PC-3 (cell line): ENCODE measurements around the gene LRRC4B. TPM values are rescaled to one million over a fixed set of nuclear protein-coding genes. Genes with fewer than 3 reads are reported as not detected.
"Not testable (repeated sequence)": the region's sequence is repeated elsewhere in the genome, so short reads cannot be mapped to it uniquely, and the experiment has no call there.

Experiments used
- ATAC-seq: fragments of 200-7000 bp; cut with Tn5 transposase; 2 replicates; pipeline ENCODE4 v1.9.1; 2020; ENCODE audit warnings: mild to moderate bottlenecking, moderate library complexity
- BruUV-seq: library from RNA; stranded (reverse); fragments of 400-500 nt; replicated peaks from 2 replicates; lab custom pipeline; 2021; lab: Mats Ljungman, UMichigan
- CTCF ChIA-PET: fragments of 300-600 bp; sonication (Branson Sonifier 250); formaldehyde crosslinking; loops from one replicate; lab custom pipeline; 2022; ENCODE audit warnings: antibody characterized with exemption; lab: Charles Lee
- POLR2A ChIA-PET: fragments of 300-600 bp; sonication (Branson Sonifier 250); formaldehyde crosslinking; loops from one replicate; lab custom pipeline; 2022; ENCODE audit warnings: antibody characterized with exemption; ENCODE audit not compliant: unreplicated experiment; lab: Charles Lee
- DNase-seq: peaks from one replicate; pipeline ENCODE4 v3.0.0-alpha.2; 2015
- H2AFZ ChIP-seq: fragments of 300-600 bp; sonication (generic); 2 replicates; pipeline ENCODE4 v1.6.0; 2016; ENCODE audit warnings: antibody characterized with exemption, low read length
- H3F3A ChIP-seq: fragments of 300-600 bp; sonication (generic); one replicate; pipeline ENCODE4 v1.6.0; 2017; ENCODE audit warnings: antibody characterized with exemption, low read length, control low read depth, mild to moderate bottlenecking; ENCODE audit not compliant: unreplicated experiment
- H3K27ac ChIP-seq: fragments of 300-600 bp; sonication (generic); 2 replicates; pipeline ENCODE4 v1.5.1; 2016; ENCODE audit warnings: mild to moderate bottlenecking, low read length
- H3K27me3 ChIP-seq: fragments of 300-600 bp; sonication (generic); 2 replicates; pipeline ENCODE4 v1.6.1; 2016; ENCODE audit warnings: low read length, mixed read lengths
- H3K36me3 ChIP-seq: fragments of 300-600 bp; sonication (generic); 2 replicates; pipeline ENCODE4 v1.6.1; 2016; ENCODE audit warnings: low read depth, mixed run types, low read length, mixed read lengths
- H3K4me1 ChIP-seq: fragments of 300-600 bp; sonication (generic); 2 replicates; pipeline ENCODE4 v1.5.1; 2016; ENCODE audit warnings: low read length; ENCODE audit not compliant: insufficient read depth
- H3K4me2 ChIP-seq: fragments of 300-600 bp; sonication (generic); 2 replicates; pipeline ENCODE4 v1.6.0; 2016; ENCODE audit warnings: low read length
- H3K4me3 ChIP-seq: fragments of 300-600 bp; sonication (generic); 2 replicates; pipeline ENCODE4 v1.5.1; 2016; ENCODE audit warnings: mild to moderate bottlenecking, low read length, mixed read lengths
- H3K79me2 ChIP-seq: fragments of 300-600 bp; sonication (generic); 2 replicates; pipeline ENCODE4 v1.6.1; 2017; ENCODE audit warnings: low read length, mixed read lengths
- H3K9ac ChIP-seq: fragments of 300-600 bp; sonication (generic); 2 replicates; pipeline ENCODE4 v1.6.0; 2016; ENCODE audit warnings: mild to moderate bottlenecking, low read length
- H3K9me2 ChIP-seq: fragments of 300-600 bp; sonication (generic); replicated peaks from 2 replicates; pipeline ENCODE4 v1.6.1; 2016; ENCODE audit warnings: mixed run types, low read length, mixed read lengths
- H3K9me3 ChIP-seq: fragments of 300-600 bp; sonication (generic); 2 replicates; pipeline ENCODE4 v1.6.1; 2016; ENCODE audit warnings: low read length, mixed read lengths
- H4K20me1 ChIP-seq: fragments of 300-600 bp; sonication (generic); 2 replicates; pipeline ENCODE4 v1.6.1; 2016; ENCODE audit warnings: low read length, mixed read lengths
- EZH2 ChIP-seq: fragments of 300-600 bp; sonication (generic); IDR thresholded peaks from one replicate; pipeline ENCODE4 v1.6.1; 2017; ENCODE audit warnings: antibody characterized with exemption, mild to moderate bottlenecking, low read length; ENCODE audit not compliant: unreplicated experiment
- EZH2phosphoT487 ChIP-seq: fragments of 300-600 bp; sonication (generic); IDR thresholded peaks from 2 replicates; pipeline ENCODE4 v1.6.1; 2018; ENCODE audit warnings: mild to moderate bottlenecking, antibody characterized with exemption, low read length, borderline replicate concordance
- intact Hi-C: fragments of 100-400 bp; cut with micrococcal nuclease; formaldehyde crosslinking; loops from 2 replicates; pipeline ENCODE4 v1.9.0; 2023
- total RNA-seq: library from RNA; depleted of rRNA; stranded (reverse); fragments of >200 nt; gene quantifications from 2 replicates; pipeline ENCODE4 v1.2.3, GENCODE V29; 2014
- TF ChIP-seq, protein P1 (sequence below): fragments of 300-600 bp; sonication (generic); conservative IDR thresholded peaks from 2 replicates; pipeline ENCODE4 v1.5.1; 2017; ENCODE audit warnings: antibody characterized with exemption, low read depth, mild to moderate bottlenecking, low read length

Gene LRRC4B
- total RNA-seq, 1 experiment from 2014 or later = 0.26 TPM

DNA sequence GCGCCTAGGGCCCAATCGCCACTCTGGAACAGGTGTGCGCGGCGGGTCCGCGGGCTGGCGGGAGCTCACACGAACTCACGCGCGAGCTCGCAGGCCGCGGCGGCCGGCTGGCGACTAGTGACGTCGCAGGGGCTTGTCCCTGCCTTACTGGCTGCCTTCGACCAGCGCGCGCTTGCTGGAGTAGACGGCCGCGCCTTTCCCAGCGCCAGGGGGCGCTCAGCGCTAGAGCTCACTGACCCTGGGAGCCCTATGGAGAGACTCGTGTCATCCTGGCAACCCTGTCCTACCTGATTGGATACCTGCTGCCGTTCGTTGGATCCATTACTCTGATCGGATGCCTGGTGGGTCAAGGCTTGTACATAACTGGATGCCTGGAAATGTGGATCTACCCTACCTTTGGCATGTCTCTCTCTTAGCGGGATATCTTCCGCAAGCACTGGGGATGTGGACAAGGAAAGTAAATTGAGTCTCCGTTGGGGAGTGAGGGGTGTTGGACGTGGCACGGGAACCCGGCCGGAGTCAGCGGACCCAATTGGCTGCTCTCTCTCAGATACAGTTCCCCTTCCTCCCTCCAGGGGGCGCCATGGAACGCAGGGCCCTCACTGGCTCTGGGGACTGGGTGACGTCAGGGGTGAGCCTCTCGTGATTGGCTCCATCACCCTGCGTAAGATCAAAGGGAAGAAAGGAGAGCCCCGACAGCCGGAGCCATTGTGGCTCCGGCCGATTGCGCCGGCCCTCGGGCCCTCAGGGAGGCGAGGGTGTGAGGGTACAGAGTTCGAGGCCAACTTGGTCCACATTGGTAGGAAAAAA is 36.2 kb upstream of the LRRC4B start:
- H4K20me1 ChIP-seq, DNase-seq, H3K79me2 ChIP-seq, H3K4me3 ChIP-seq, H3K36me3 ChIP-seq, H2AFZ ChIP-seq, POLR2A ChIA-PET, H3K27ac ChIP-seq, intact Hi-C loops, H3F3A ChIP-seq, H3K9ac ChIP-seq, H3K4me1 ChIP-seq, H3K9me3 ChIP-seq, CTCF ChIA-PET, BruUV-seq, H3K9me2 ChIP-seq, ATAC-seq, H3K4me2 ChIP-seq: not testable (repeated sequence)
- H3K27me3 ChIP-seq = peaks cover 35% of the 10 kb centered on the region
- TF ChIP-seq, protein P1, sequence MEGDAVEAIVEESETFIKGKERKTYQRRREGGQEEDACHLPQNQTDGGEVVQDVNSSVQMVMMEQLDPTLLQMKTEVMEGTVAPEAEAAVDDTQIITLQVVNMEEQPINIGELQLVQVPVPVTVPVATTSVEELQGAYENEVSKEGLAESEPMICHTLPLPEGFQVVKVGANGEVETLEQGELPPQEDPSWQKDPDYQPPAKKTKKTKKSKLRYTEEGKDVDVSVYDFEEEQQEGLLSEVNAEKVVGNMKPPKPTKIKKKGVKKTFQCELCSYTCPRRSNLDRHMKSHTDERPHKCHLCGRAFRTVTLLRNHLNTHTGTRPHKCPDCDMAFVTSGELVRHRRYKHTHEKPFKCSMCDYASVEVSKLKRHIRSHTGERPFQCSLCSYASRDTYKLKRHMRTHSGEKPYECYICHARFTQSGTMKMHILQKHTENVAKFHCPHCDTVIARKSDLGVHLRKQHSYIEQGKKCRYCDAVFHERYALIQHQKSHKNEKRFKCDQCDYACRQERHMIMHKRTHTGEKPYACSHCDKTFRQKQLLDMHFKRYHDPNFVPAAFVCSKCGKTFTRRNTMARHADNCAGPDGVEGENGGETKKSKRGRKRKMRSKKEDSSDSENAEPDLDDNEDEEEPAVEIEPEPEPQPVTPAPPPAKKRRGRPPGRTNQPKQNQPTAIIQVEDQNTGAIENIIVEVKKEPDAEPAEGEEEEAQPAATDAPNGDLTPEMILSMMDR = peak; percentile 18; the same call in 1 of the 2 replicates

DNA sequence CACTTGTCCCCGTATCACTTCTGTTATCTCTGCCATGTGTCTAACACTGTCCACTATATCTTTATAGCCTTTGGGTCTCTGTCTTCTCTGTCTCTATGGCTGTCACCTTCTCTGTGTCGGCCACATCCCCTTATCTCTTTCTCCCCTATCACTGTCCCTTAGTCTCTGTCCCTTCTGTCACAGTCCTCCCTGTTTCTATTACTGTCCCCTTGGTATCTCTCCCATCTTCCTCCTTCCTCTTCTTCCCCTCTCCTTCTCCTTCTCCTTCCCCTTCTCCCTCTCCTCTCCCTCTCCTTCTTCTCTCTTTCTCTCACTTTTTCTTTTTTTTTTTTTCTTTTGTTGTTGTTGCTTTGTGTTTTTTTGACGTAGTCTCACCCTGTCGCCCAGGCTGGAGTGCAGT is 34.7 kb upstream of the LRRC4B start:
- ChIA-PET CTCF (no interaction called here), POLR2A (no interaction called here)
- Histone ChIP-seq H3K27me3 (peaks cover 40% of the 10 kb centered on the region), H3K27ac (no peak overlapping the region), H3K36me3 (no peaks in the 10 kb centered on the region), H2AFZ (no peak overlapping the region), H3K9ac (no peak overlapping the region), H3K4me1 (no peaks in the 10 kb centered on the region), H3F3A (no peaks in the 10 kb centered on the region), H3K9me2 (no peaks in the 10 kb centered on the region), H4K20me1 (no peaks in the 10 kb centered on the region), H3K9me3 (no peaks in the 10 kb centered on the region), H3K4me2 (no peak overlapping the region), H3K4me3 (no peak overlapping the region), H3K79me2 (no peaks in the 10 kb centered on the region)
- BruUV-seq = no TSS peak
- DNase-seq = no peak
- no peak for ATAC-seq
- TF ChIP-seq, protein P1 = no peak
- TF ChIP-seq EZH2 (no peak), EZH2phosphoT487 (no peak)
- intact Hi-C loops = no loop called here

DNA sequence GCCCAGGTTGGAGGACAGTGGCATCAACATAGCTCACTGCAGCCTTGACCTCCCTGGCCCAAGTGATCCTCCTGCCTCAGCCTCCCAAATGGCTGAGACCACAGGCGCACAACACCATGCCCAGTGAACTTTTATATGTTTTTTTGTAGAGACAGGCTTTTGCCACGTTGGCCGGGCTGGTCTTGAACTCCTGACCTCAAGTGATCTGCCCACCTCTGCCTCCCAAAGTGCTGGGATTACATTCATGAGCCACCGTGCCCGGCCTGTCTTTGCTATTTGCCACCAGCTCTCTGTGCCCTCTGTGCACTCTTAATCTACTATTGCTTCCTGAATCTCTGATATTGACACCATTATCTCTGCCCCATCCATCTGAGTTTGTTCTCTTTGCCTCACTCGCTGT is 34.3 kb upstream of the LRRC4B start:
- BruUV-seq = no TSS peak

More for the DNA sequence above, 34.3 kb upstream of the LRRC4B start:
- Histone ChIP-seq H3K27me3 (peaks cover 40% of the 10 kb centered on the region), H3K9ac (no peak overlapping the region), H3F3A (no peaks in the 10 kb centered on the region), H3K79me2 (no peaks in the 10 kb centered on the region), H3K9me2 (no peaks in the 10 kb centered on the region), H4K20me1 (no peaks in the 10 kb centered on the region), H3K9me3 (no peaks in the 10 kb centered on the region), H3K4me1 (no peaks in the 10 kb centered on the region), H3K4me2 (no peak overlapping the region), H2AFZ (no peak overlapping the region), H3K27ac (no peak overlapping the region), H3K36me3 (no peaks in the 10 kb centered on the region), H3K4me3 (no peak overlapping the region)
- intact Hi-C loops = no loop called here
- TF ChIP-seq EZH2phosphoT487 (no peak), EZH2 (no peak)
- POLR2A ChIA-PET = no interaction called here
- no peak for DNase-seq
- CTCF ChIA-PET = no interaction called here
- ATAC-seq = no peak
